Measurements from ENCODE around the gene DUSP14. TPM values are rescaled to one million over a fixed set of nuclear protein-coding genes. Genes with fewer than 3 reads are reported as not detected.

Gene DUSP14
- total and polyA plus RNA-seq, 2 of the 13 experiments (the other 11 are each of a cell fraction or from before 2014, with no cell fraction given) = 33.5 to 39.8 TPM

DNA sequence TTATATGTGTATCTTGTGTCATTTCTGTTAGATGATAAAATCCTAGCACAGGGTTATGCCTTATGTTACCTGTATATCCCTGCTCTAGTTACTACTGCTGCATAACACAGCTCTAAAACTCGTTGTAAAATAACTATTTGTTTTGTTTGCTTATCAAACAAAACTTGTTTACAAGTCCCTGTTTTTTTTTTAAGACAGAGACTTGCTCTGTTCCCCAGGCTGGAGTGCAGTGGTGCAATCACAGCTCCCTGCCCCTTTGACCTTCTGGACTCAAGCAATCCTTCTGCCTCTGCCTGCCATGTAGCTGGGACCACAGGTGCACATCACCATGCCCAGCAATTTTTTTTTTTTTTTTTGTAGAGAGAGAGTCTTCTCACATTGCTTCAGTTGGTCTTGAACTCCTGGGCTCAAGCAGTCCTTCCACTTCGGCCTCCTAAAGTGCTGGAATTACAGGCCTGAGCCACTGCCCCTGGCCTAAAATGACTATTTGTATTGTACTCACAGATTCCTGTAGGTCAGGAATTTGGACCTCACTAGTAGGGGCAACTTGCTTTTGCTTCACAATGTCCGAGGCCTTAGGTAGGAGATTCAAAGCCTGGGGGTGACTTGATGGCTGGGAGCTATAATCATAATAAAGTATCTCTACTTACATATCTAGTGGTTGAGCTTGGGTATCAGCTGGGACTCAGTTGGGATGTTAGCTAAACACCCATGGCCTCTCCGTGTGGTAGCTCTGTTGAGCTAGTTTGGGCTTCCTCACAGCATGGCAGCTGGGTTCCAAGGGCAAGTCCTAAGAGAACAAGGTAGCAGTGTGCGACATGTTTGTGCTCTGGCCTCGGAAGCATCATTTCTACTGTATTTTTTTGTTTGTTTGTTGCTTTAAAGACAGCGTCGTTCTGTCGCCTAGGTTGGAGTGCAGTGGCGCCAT, 12.6 kb downstream of the DUSP14 start (continued):
- TF ChIP-seq, protein P1, sequence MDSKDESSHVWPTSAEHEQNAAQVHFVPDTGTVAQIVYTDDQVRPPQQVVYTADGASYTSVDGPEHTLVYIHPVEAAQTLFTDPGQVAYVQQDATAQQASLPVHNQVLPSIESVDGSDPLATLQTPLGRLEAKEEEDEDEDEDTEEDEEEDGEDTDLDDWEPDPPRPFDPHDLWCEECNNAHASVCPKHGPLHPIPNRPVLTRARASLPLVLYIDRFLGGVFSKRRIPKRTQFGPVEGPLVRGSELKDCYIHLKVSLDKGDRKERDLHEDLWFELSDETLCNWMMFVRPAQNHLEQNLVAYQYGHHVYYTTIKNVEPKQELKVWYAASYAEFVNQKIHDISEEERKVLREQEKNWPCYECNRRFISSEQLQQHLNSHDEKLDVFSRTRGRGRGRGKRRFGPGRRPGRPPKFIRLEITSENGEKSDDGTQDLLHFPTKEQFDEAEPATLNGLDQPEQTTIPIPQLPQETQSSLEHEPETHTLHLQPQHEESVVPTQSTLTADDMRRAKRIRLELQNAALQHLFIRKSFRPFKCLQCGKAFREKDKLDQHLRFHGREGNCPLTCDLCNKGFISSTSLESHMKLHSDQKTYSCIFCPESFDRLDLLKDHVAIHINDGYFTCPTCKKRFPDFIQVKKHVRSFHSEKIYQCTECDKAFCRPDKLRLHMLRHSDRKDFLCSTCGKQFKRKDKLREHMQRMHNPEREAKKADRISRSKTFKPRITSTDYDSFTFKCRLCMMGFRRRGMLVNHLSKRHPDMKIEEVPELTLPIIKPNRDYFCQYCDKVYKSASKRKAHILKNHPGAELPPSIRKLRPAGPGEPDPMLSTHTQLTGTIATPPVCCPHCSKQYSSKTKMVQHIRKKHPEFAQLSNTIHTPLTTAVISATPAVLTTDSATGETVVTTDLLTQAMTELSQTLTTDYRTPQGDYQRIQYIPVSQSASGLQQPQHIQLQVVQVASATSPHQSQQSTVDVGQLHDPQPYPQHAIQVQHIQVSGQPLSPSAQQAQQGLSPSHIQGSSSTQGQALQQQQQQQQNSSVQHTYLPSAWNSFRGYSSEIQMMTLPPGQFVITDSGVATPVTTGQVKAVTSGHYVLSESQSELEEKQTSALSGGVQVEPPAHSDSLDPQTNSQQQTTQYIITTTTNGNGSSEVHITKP (CRISPR knock-in tag; IDR thresholded peaks at IDR 0.05; ENCODE audit: low read depth) = no peak
- TF ChIP-seq ZFP41 (CRISPR knock-in tag; IDR thresholded peaks at IDR 0.05; ENCODE audit: borderline replicate concordance) = no peak
- no peak for TF ChIP-seq ZNF619 (CRISPR knock-in tag; IDR thresholded peaks at IDR 0.05)
- no peak for TF ChIP-seq ZNF326 (CRISPR knock-in tag; IDR thresholded peaks at IDR 0.05; ENCODE audit: borderline replicate concordance)
- TF ChIP-seq, protein P2, sequence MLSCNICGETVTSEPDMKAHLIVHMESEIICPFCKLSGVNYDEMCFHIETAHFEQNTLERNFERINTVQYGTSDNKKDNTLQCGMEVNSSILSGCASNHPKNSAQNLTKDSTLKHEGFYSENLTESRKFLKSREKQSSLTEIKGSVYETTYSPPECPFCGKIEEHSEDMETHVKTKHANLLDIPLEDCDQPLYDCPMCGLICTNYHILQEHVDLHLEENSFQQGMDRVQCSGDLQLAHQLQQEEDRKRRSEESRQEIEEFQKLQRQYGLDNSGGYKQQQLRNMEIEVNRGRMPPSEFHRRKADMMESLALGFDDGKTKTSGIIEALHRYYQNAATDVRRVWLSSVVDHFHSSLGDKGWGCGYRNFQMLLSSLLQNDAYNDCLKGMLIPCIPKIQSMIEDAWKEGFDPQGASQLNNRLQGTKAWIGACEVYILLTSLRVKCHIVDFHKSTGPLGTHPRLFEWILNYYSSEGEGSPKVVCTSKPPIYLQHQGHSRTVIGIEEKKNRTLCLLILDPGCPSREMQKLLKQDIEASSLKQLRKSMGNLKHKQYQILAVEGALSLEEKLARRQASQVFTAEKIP (CRISPR knock-in tag; IDR thresholded peaks at IDR 0.05; ENCODE audit: borderline replicate concordance) = no peak
- TF ChIP-seq, protein P3, sequence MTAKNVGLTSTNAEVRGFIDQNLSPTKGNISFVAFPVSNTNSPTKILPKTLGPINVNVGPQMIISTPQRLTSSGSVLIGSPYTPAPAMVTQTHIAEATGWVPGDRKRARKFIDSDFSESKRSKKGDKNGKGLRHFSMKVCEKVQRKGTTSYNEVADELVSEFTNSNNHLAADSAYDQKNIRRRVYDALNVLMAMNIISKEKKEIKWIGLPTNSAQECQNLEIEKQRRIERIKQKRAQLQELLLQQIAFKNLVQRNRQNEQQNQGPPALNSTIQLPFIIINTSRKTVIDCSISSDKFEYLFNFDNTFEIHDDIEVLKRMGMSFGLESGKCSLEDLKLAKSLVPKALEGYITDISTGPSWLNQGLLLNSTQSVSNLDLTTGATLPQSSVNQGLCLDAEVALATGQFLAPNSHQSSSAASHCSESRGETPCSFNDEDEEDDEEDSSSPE (CRISPR knock-in tag; IDR thresholded peaks at IDR 0.05) = no peak
- no peak for TF ChIP-seq MAFF (IDR thresholded peaks at IDR 0.05; ENCODE audit: low read depth, low read length)
- no peak for TF ChIP-seq ZNF17 (CRISPR knock-in tag; IDR thresholded peaks at IDR 0.05)
- TF ChIP-seq LCORL (IDR thresholded peaks at IDR 0.05) = peak; percentile 53
- peak; percentile 73; the same call in 1 of the 2 replicates for TF ChIP-seq LCORL (CRISPR knock-in tag; IDR thresholded peaks at IDR 0.05)
- TF ChIP-seq ZNF816 (CRISPR knock-in tag; IDR thresholded peaks at IDR 0.05; ENCODE audit: borderline replicate concordance) = no peak
- TF ChIP-seq, protein P4, sequence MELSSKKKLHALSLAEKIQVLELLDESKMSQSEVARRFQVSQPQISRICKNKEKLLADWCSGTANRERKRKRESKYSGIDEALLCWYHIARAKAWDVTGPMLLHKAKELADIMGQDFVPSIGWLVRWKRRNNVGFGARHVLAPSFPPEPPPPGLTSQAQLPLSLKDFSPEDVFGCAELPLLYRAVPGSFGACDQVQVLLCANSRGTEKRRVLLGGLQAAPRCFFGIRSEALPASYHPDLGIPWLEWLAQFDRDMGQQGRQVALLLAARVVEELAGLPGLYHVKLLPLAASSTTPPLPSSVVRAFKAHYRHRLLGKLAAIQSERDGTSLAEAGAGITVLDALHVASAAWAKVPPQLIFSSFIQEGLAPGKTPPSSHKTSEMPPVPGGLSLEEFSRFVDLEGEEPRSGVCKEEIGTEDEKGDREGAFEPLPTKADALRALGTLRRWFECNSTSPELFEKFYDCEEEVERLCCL (CRISPR knock-in tag; IDR thresholded peaks at IDR 0.05; ENCODE audit: borderline replicate concordance) = no peak
- no peak for TF ChIP-seq ZSCAN30 (CRISPR knock-in tag; IDR thresholded peaks at IDR 0.05)
- TF ChIP-seq, protein P5, sequence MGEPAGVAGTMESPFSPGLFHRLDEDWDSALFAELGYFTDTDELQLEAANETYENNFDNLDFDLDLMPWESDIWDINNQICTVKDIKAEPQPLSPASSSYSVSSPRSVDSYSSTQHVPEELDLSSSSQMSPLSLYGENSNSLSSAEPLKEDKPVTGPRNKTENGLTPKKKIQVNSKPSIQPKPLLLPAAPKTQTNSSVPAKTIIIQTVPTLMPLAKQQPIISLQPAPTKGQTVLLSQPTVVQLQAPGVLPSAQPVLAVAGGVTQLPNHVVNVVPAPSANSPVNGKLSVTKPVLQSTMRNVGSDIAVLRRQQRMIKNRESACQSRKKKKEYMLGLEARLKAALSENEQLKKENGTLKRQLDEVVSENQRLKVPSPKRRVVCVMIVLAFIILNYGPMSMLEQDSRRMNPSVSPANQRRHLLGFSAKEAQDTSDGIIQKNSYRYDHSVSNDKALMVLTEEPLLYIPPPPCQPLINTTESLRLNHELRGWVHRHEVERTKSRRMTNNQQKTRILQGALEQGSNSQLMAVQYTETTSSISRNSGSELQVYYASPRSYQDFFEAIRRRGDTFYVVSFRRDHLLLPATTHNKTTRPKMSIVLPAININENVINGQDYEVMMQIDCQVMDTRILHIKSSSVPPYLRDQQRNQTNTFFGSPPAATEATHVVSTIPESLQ (CRISPR knock-in tag; conservative IDR thresholded peaks at IDR 0.05) = no peak
- TF ChIP-seq MTF2 (CRISPR knock-in tag; IDR thresholded peaks at IDR 0.05; ENCODE audit: borderline replicate concordance) = no peak
- TF ChIP-seq IKZF1 (IDR thresholded peaks at IDR 0.05) = no peak
- no peak for TF ChIP-seq ZNF101 (CRISPR knock-in tag; IDR thresholded peaks at IDR 0.05; ENCODE audit: borderline replicate concordance, low read depth)
- no peak for TF ChIP-seq ZBTB42 (CRISPR knock-in tag; IDR thresholded peaks at IDR 0.05)
- no peak for TF ChIP-seq ATF7 (IDR thresholded peaks at IDR 0.05)
- no peak for TF ChIP-seq ATF7 (CRISPR knock-in tag; IDR thresholded peaks at IDR 0.05)

All from HepG2 (cell line).